ENCODE results near the gene ISOC2. TPM values are rescaled to one million over a fixed set of nuclear protein-coding genes. Genes with fewer than 3 reads are reported as not detected.

ISOC2 gene
- total RNA-seq, 1 donor from 2014 or later, result 53.2 TPM

- no peak for DNase-seq (ENCODE audit: low spot score)
Measured at GRCh38 chr19:55490478-55491432, 29.3 kb upstream of the ISOC2 start.

GRCh38 chr19:55489711-55490477 is 28.5 kb upstream of the ISOC2 start:
- DNase-seq (ENCODE audit: low spot score), result no peak

- no peak for DNase-seq (ENCODE audit: low spot score)
Measured at GRCh38 chr19:55488986-55489710, 27.7 kb upstream of the ISOC2 start.

GRCh38 chr19:55487924-55488687 is 26.7 kb upstream of the ISOC2 start, which contains the start of gene SSC5D:
Gene SSC5D, plus strand, starts transcription at chr19:55488436. Its CDS starts 154 bp downstream, at chr19:55488590.
- DNase-seq (ENCODE audit: low spot score), result no peak

- DNase-seq (ENCODE audit: low spot score), result no peak
Measured at GRCh38 chr19:55486971-55487923, 25.8 kb upstream of the ISOC2 start.

GRCh38 chr19:55486043-55486970 is 24.9 kb upstream of the ISOC2 start:
- no peak for DNase-seq (ENCODE audit: low spot score)

GRCh38 chr19:55485439-55486011 is 24.1 kb upstream of the ISOC2 start:
- DNase-seq (ENCODE audit: low spot score), result no peak

- DNase-seq (ENCODE audit: low spot score), result no peak
Measured at GRCh38 chr19:55484593-55485438, 23.4 kb upstream of the ISOC2 start, which contains the start of gene NAT14. Gene NAT14, plus strand, starts transcription at chr19:55485188. Its CDS starts 521 bp downstream, at chr19:55485709.

- no peak for DNase-seq (ENCODE audit: low spot score)
Measured at GRCh38 chr19:55483706-55484592, 22.5 kb upstream of the ISOC2 start.

GRCh38 chr19:55482967-55483705 is 21.7 kb upstream of the ISOC2 start:
- no peak for DNase-seq (ENCODE audit: low spot score)

- DNase-seq (ENCODE audit: low spot score), result no peak
Measured at GRCh38 chr19:55482156-55482961, 20.9 kb upstream of the ISOC2 start.

- DNase-seq (ENCODE audit: low spot score), result no peak
Measured at GRCh38 chr19:55481794-55482155, 20.3 kb upstream of the ISOC2 start.

GRCh38 chr19:55481148-55481793 is 19.8 kb upstream of the ISOC2 start:
- DNase-seq (ENCODE audit: low spot score), result no peak

All from mesenteric fat pad (tissue), 1 donor.